HepG2 (cell line): ENCODE data around the gene CDK7. TPM values are rescaled to one million over a fixed set of nuclear protein-coding genes. Genes with fewer than 3 reads are reported as not detected.

Experiments used
- GABPB1 ChIP-seq: IDR thresholded peaks from 2 replicates; pipeline ENCODE4 v1.6.1; 2016; ENCODE audit warnings: mild to moderate bottlenecking, missing genetic modification reagents, moderate library complexity, missing compliant biosample characterization
- KMT2A ChIP-seq: sonication (generic); formaldehyde crosslinking; IDR thresholded peaks from 2 replicates; pipeline ENCODE4 v1.4.0; 2020; ENCODE audit warnings: missing genetic modification reagents
- MZF1 ChIP-seq: sonication (generic); formaldehyde crosslinking; IDR thresholded peaks from 2 replicates; pipeline ENCODE4 v1.8.1; 2023; ENCODE audit warnings: mild to moderate bottlenecking, missing genetic modification reagents, borderline replicate concordance
- RBM22 ChIP-seq: fragments of 200-400 bp; formaldehyde crosslinking; optimal IDR thresholded peaks from 2 replicates; pipeline ENCODE3; 2017; ENCODE audit warnings: mild to moderate bottlenecking, low read length, moderate library complexity
- ZNF17 ChIP-seq: sonication (generic); formaldehyde crosslinking; IDR thresholded peaks from 2 replicates; pipeline ENCODE4 v1.5.0; 2020; ENCODE audit warnings: mild to moderate bottlenecking, missing genetic modification reagents
- ZNF761 ChIP-seq: sonication (generic); formaldehyde crosslinking; conservative IDR thresholded peaks from 2 replicates; pipeline ENCODE4 v1.4.0; 2020; ENCODE audit warnings: mild to moderate bottlenecking, missing genetic modification reagents
- polyA plus RNA-seq, 8 experiments: library from polyadenylated mRNA; depleted of rRNA in 3 of 8; stranded (reverse) in 7 of 8; unstranded in 1 of 8; fragments of >200 nt; fragmentation: Illumina TruSeq in 4 of 8; extraction: Trizol in 4 of 8; gene quantifications; 2 replicates each; pipeline versions ENCODE4 v1.2.1 to v1.2.3, GENCODE V29; 2011 to 2016; ENCODE audit warnings: low read depth in 4 of 8, missing spikeins in 1 of 8, mixed read lengths in 1 of 8; ENCODE audit not compliant: insufficient read depth in 1 of 8
- total RNA-seq, 5 experiments: library from RNA; depleted of rRNA; stranded (reverse); fragments of >200 nt; fragmentation: Illumina TruSeq; extraction: Trizol; gene quantifications; 2 replicates each; pipeline ENCODE4 v1.2.3, GENCODE V29; 2016; ENCODE audit warnings: low read depth in 1 of 5
- TF ChIP-seq, protein P1 (sequence below): sonication (generic); formaldehyde crosslinking; IDR thresholded peaks from 2 replicates; pipeline ENCODE4 v1.5.1; 2020; ENCODE audit warnings: missing genetic modification reagents, mild to moderate bottlenecking, borderline replicate concordance
- TF ChIP-seq, protein P2 (sequence below): sonication (generic); formaldehyde crosslinking; IDR thresholded peaks from 2 replicates; pipeline ENCODE4 v1.5.1; 2020; ENCODE audit warnings: mild to moderate bottlenecking, missing genetic modification reagents, moderate library complexity
- TF ChIP-seq, protein P3 (sequence below): sonication (generic); formaldehyde crosslinking; IDR thresholded peaks from 2 replicates; pipeline ENCODE4 v1.8.0; 2022; ENCODE audit warnings: missing genetic modification reagents, mild to moderate bottlenecking, borderline replicate concordance
- TF ChIP-seq, protein P4 (sequence below): sonication (generic); formaldehyde crosslinking; IDR thresholded peaks from 2 replicates; pipeline ENCODE4 v1.5.1; 2020; ENCODE audit warnings: mild to moderate bottlenecking, missing genetic modification reagents, borderline replicate concordance

Gene CDK7
- total and polyA plus RNA-seq, 2 of the 13 experiments (the other 11 are each of a cell fraction or from before 2014, with no cell fraction given) = 41.2 to 54.9 TPM

DNA sequence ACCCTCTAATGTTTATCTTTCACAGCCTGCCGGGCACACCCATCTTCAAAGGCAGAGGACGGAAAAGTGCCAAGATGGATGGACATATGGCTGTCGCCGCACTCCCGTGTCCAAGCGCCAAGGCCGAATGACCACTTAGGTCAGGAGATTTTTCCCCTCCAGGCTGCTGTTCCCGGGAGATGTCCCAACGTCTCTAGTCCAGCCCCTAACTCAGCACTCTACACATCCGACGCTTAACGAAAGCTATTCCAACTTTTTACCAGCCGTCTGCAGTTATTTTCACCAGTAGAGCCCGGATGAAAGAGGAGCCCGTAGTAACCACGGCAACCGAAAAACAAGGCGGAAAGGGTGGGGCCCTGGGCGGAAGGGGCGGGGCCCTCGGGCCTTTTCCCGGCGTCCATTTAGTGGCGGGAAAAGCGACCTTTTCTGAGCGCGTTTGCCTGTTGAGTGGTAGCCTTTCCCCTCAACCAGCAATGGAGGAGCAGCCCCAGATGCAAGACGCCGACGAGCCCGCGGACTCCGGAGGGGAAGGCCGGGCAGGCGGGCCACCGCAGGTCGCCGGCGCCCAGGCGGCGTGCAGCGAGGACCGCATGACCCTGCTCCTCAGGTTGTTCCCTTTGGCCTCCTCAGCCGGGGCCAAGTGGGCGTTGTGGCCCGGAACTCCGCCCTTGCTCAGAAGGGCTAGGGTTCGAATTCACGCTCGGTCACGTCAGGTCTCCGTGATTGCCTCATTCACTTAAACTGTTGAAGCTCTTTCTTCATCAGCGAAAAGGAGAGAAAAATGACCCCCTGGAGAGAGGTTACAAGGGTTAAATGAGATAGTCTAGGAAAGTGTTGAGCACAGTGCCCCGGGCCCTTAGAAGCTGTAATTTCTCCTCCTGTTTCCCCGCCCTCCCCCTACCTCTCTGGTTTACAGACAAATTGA lies 45.3 kb upstream of the CDK7 start, which contains the start of gene CENPH (continued):
- TF ChIP-seq, protein P1, sequence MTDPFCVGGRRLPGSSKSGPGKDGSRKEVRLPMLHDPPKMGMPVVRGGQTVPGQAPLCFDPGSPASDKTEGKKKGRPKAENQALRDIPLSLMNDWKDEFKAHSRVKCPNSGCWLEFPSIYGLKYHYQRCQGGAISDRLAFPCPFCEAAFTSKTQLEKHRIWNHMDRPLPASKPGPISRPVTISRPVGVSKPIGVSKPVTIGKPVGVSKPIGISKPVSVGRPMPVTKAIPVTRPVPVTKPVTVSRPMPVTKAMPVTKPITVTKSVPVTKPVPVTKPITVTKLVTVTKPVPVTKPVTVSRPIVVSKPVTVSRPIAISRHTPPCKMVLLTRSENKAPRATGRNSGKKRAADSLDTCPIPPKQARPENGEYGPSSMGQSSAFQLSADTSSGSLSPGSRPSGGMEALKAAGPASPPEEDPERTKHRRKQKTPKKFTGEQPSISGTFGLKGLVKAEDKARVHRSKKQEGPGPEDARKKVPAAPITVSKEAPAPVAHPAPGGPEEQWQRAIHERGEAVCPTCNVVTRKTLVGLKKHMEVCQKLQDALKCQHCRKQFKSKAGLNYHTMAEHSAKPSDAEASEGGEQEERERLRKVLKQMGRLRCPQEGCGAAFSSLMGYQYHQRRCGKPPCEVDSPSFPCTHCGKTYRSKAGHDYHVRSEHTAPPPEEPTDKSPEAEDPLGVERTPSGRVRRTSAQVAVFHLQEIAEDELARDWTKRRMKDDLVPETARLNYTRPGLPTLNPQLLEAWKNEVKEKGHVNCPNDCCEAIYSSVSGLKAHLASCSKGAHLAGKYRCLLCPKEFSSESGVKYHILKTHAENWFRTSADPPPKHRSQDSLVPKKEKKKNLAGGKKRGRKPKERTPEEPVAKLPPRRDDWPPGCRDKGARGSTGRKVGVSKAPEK (CRISPR knock-in tag) = no peak
- TF ChIP-seq ZNF17 (CRISPR knock-in tag) (no peak), GABPB1 (peak; percentile 94), RBM22 (no peak), MZF1 (CRISPR knock-in tag) (no peak), KMT2A (CRISPR knock-in tag) (peak; percentile 66; the same call in 1 of the 2 replicates), ZNF761 (CRISPR knock-in tag) (no peak)
- TF ChIP-seq, protein P2, sequence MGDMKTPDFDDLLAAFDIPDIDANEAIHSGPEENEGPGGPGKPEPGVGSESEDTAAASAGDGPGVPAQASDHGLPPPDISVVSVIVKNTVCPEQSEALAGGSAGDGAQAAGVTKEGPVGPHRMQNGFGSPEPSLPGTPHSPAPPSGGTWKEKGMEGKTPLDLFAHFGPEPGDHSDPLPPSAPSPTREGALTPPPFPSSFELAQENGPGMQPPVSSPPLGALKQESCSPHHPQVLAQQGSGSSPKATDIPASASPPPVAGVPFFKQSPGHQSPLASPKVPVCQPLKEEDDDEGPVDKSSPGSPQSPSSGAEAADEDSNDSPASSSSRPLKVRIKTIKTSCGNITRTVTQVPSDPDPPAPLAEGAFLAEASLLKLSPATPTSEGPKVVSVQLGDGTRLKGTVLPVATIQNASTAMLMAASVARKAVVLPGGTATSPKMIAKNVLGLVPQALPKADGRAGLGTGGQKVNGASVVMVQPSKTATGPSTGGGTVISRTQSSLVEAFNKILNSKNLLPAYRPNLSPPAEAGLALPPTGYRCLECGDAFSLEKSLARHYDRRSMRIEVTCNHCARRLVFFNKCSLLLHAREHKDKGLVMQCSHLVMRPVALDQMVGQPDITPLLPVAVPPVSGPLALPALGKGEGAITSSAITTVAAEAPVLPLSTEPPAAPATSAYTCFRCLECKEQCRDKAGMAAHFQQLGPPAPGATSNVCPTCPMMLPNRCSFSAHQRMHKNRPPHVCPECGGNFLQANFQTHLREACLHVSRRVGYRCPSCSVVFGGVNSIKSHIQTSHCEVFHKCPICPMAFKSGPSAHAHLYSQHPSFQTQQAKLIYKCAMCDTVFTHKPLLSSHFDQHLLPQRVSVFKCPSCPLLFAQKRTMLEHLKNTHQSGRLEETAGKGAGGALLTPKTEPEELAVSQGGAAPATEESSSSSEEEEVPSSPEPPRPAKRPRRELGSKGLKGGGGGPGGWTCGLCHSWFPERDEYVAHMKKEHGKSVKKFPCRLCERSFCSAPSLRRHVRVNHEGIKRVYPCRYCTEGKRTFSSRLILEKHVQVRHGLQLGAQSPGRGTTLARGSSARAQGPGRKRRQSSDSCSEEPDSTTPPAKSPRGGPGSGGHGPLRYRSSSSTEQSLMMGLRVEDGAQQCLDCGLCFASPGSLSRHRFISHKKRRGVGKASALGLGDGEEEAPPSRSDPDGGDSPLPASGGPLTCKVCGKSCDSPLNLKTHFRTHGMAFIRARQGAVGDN (CRISPR knock-in tag) = peak; percentile 96
- TF ChIP-seq, protein P3, sequence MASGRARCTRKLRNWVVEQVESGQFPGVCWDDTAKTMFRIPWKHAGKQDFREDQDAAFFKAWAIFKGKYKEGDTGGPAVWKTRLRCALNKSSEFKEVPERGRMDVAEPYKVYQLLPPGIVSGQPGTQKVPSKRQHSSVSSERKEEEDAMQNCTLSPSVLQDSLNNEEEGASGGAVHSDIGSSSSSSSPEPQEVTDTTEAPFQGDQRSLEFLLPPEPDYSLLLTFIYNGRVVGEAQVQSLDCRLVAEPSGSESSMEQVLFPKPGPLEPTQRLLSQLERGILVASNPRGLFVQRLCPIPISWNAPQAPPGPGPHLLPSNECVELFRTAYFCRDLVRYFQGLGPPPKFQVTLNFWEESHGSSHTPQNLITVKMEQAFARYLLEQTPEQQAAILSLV (CRISPR knock-in tag) = peak; percentile 86; the same call in 1 of the 2 replicates
- TF ChIP-seq, protein P4, sequence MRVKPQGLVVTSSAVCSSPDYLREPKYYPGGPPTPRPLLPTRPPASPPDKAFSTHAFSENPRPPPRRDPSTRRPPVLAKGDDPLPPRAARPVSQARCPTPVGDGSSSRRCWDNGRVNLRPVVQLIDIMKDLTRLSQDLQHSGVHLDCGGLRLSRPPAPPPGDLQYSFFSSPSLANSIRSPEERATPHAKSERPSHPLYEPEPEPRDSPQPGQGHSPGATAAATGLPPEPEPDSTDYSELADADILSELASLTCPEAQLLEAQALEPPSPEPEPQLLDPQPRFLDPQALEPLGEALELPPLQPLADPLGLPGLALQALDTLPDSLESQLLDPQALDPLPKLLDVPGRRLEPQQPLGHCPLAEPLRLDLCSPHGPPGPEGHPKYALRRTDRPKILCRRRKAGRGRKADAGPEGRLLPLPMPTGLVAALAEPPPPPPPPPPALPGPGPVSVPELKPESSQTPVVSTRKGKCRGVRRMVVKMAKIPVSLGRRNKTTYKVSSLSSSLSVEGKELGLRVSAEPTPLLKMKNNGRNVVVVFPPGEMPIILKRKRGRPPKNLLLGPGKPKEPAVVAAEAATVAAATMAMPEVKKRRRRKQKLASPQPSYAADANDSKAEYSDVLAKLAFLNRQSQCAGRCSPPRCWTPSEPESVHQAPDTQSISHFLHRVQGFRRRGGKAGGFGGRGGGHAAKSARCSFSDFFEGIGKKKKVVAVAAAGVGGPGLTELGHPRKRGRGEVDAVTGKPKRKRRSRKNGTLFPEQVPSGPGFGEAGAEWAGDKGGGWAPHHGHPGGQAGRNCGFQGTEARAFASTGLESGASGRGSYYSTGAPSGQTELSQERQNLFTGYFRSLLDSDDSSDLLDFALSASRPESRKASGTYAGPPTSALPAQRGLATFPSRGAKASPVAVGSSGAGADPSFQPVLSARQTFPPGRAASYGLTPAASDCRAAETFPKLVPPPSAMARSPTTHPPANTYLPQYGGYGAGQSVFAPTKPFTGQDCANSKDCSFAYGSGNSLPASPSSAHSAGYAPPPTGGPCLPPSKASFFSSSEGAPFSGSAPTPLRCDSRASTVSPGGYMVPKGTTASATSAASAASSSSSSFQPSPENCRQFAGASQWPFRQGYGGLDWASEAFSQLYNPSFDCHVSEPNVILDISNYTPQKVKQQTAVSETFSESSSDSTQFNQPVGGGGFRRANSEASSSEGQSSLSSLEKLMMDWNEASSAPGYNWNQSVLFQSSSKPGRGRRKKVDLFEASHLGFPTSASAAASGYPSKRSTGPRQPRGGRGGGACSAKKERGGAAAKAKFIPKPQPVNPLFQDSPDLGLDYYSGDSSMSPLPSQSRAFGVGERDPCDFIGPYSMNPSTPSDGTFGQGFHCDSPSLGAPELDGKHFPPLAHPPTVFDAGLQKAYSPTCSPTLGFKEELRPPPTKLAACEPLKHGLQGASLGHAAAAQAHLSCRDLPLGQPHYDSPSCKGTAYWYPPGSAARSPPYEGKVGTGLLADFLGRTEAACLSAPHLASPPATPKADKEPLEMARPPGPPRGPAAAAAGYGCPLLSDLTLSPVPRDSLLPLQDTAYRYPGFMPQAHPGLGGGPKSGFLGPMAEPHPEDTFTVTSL (CRISPR knock-in tag) = peak; percentile 33; the same call in 1 of the 2 replicates
